Stimulated activated CD4-positive, alpha-beta T cell treated with anti-CD3 and anti-CD28 coated beads, TNF-alpha, amount 100 ng/mL, for 4 hours (primary cell): ENCODE measurements around the gene ABHD16A.
A peak's percentile ranks its signal among the peaks of the same experiment; 100 is the strongest.

ENCODE experiments used
- DNase-seq, 3 experiments: peaks; one replicate each; pipeline ENCODE4 v3.0.0-alpha.2; 2020; ENCODE audit warnings: low read depth in 3 of 3

ABHD16A gene

DNA sequence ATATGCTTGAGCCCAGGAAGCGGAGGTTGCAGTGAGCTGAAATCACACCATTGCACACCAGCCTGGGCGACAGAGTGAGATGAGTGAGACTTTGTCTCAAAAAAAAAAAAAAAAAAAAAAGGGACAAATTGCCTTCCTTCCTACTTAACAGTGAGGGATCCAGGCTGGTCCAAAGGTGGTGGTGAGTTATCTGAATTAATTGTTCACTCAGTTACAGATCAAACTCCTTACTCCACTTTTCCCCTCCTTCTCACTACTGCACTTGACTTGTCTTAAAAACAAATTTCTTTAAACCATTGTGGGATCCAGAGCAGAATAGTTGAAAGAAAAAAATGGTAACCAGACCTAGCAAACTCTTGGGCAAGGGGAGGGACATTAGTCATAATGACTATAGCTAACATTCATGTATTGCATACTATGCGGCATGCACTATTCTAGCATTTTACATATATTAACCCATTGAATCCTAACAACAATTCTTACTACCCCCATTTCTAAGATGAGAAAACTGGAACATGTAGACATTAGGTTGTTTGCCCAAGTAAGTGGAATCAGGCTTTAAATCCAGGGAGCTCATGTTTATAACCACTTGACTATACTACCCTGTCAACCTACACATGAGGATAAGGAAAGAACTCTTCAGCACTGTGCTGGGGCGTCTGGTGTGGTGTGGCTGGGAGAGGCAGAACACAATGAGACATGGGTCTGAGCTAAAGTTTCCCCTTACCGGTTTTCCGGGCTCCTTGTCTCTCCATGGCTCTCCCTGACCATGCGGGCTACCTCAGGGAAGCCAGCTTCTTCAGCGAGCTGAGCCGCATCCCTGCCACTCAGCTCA lies 39.8 kb downstream of the ABHD16A start:
- no peak for DNase-seq

DNA sequence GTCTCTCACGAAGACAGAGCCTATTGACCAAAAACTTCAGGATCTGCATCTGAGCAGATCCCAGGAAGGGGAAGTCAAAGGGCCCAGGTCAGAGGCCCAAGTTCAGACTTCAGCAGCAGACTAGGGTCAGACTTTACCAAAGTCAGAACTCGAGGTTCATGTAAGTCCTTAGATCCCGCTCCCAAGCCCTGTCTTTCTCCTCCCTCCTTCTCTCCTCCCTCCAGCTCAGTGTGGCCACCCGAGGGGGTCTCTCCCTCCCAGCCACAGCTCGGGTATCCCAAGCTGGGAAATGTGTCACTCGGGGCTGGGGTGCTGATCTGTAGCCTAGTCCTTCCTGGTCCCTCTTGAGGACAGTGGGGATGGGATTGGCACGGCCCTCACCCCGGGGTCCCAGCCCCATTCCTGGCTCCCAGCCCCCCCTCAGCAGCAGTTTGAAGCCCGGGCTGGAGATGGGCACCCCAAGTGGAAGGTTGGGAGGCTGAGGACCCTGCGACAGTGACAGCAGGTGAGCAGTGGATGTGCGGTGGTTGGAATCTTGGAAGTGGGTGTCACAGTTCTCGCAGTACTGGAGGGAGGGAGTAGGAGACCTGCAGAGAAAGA lies 40.9 kb downstream of the ABHD16A start:
- DNase-seq = no peak

DNA sequence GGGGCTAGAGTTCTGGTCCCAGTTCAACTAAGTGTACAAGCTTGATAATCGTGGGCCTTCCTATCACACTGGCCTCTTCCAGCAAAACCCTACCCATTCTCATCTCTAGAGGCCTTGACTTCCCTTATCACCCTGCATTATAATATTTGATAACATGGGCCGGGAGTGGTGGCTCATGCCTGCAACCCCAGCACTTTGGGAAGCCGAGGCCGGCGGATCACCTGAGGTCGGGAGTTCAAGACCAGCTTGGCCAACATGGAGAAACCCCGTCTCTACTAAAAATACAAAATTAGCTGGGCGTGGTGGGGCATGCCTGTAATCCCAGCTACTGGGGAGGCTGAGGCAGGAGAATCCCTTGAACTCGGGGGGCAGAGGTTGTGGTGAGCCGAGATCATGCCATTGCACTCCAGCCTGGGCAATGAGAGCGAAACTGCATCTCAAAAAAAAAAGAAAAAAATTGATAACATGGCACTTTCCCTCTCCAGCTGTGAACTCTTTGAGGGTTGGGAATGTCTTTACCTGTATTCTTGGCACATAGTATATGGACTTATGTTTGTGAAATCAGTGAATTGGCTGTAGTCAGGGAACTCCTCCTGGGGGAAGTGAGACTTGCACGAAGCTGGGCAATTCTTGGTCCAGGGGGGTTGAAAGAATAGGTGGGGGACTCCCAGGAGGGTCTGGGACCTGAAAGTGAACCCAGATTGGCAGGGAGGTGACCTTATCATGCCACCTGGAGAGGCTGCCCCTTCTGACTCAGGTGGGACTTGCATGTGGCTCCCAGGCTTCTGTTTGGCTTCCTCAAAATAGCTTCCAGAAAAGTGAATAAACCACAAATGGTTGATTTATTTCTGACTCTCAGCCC lies 41.6 kb downstream of the ABHD16A start:
- DNase-seq = no peak

DNA sequence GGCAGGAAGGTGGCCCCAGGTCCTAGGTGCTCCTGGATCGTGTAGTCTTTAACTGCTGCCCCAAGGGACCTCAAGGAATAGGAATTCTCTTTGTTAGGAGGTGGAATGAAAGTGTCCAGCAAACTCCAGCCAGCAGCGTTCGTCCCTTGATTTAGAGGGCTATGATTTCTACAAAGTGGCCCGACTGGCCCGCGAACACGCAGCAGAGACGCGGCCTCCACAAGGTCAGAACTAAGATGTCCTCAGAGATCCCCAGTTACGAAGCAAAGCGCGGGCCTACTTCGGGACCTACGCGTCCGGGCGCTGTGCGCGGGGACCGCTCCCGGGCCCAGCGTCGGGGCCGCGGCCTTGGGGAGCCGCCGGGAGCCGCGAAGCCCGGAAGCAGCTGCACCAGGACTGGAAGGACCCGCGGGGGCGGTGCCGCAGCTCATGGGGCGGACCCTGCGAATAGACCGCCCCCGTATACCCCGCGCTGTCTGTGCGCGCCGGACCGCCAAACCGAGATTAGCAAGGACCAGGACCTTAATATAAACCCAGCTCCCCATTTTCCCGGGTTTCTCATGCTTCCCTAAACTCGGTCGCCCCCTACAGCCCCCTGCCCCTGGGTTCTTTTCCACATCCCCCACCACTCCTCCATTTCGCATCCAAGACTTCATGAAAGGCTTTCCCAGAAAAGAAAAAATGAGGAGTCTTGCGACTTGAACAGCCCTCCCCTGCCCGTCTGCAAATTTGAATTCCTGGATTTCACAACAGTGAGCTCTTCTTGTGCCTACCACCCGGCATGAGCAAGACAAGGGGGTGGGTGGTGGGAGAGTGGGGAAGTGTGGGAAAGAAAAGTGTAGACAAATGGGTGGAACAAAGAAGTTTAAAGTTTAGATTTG lies 42.5 kb downstream of the ABHD16A start, which contains the start of gene C6orf47:
C6orf47 (minus strand) TSS at position 398 of the 881 bp plus-strand sequence. CDS start 831 bp downstream, outside the sequence.
- DNase-seq = peak; percentile 57 to 65 (median 60)

DNA sequence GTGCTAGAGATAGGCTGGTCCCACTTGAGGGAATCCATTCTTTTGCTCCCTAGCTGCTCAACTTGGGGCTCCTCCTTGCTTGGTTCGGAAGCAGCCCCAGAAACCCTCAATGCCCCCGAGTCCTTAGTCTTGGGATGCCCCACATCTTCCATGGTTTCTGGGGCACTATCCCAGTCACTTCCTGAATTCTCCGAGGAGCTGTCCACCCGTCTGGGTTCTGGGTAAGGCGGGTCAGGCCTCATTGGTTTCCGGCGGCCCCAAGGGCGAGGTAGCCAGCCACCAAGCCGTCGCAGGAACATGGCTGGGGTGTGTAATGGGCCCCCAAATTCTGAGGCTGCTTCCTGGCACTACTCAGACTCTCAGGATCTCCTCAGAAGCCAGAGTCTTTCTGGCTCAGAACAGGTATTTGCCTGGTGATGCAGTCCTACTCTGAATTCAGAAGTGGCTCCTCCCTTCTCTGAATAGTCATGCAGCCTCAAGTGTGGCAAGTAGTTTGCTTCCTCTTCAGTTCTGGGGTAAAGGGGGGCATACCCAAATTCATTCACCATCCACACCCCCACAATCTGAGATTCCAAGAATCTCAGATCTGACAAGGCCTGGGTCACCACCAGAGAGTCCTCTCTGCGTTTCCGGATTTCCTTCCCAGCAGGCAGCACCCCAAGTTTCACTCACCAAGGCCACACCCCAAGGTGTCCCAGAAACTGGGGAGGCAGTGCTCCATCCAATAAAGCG lies 43.3 kb downstream of the ABHD16A start:
- no peak for DNase-seq

DNA sequence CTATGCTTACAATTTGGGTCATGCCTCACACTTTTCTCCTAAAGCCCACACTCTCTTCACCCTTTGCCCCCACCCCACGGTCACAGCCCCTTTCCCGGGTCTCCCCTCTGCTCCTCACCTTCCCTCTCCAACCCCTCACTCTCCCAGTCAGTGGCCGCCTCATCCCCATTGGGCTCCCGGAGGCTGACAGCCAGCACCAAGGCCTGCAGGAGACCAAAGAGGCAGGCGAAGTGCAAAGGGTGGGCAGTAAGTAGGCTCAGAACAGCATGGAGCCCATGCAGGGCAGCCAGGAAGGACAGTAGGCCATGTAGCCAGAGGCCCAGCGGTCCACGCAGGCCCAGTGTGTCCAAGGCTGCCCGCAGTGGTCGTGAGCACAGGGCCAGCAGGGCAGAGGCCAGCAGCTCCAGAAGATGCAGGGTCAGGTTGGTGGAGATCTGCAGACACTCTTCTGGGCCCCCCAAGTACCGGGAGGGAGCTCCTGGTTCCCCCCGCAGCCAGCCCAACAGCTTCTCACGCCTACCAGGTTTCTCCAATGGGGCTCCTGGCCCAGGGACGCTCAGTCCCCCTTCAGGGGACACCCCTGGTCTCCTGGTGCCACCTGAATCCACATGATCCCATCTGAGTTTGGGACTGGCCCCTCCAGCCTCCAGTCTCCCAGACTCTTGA lies 44.0 kb downstream of the ABHD16A start:
- DNase-seq = no peak

DNA sequence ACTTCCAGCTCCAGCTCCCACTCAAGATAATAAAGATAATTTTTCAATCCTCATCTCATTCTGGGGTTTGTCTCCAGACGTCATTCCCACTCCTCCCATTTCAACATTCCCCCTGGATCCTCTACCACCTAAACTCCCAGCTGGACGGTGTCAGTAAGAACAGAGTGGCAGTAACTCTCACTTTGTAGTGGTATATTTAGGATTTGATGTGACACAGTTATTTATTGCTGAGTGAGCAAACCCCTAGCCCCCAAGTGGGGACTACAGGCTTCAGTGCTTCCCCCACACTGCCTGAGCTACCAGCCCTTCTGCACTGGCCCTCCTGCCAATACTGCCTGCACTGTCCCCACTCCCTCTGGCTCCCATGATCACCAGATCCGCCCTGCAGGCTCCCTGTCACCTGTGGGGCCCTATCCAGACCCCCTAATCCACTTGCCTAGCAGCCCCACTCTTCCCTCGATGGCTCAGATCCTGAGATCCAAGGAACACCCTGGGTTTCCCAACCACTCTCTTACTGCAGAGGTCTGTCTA lies 44.9 kb downstream of the ABHD16A start:
- DNase-seq = no peak

DNA sequence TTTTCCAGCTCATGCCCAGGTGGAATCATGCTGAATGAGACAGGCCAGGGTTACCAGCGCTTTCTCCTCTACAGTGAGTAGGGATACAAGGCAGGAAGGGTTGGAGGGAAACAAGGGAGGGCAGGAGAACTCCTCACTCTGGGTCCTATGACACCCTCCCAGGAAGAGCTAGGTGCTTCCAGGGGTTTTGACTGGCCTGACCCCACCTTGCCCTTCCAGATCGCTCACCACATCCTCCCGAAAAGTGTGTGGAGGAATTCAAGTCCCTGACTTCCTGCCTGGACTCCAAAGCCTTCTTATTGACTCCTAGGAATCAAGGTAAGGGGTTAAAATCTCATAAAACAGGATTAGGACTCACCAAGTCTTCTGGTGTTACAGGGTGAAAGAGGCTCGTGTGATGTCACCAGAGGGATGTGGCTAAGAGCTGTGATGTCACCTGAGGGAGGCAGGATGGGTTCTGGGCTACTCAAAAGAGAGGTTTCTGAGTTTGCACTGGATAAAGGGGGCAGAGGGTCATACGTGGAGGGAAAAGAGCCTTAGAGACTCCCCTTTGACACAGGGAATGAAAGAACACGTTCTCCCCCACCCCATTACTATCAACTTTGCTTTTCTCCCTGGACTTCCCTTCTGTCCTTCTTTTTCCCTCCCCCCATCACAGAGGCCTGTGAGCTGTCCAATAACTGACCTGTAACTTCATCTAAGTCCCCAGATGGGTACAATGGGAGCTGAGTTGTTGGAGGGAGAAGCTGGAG lies 45.5 kb downstream of the ABHD16A start:
- no peak for DNase-seq

DNA sequence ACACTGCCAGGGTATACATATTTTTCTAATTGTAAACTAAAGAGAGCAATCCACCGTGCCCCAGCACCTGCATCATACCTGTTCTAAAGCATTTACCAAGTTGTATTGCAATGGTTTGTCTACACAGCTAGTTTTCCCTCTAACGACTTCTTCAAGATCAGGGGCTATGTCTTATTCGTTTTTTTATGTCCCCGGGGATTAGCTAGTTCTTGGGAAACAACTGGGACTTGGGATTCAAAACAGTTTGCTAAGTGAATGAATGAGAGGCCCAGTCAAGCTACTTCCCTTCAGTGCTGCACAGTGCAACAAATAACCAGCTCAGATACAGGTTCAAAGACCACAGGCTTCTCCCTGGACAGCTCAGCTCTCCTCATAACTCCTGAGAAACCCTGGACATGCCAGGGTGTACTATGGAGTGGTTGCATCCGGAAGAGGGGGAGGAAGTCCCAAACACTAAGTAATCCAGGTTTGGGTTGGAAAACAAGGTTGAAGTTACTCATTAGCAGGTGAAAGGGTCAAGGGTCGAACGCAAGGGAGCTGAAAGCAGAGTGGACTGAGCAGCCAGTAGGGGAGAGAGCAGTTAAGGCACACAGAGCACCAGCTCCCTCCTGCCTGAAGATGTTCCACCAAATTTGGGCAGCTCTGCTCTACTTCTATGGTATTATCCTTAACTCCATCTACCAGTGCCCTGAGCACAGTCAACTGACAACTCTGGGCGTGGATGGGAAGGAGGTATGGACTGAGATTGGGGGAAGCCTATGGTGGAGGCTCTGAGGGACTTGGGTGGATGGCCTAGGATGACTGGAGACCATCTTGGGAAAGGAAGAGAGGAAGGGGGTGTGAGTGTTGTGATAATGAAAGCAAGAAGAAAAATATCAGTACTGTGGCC lies 47.5 kb downstream of the ABHD16A start, which contains the start of gene APOM:
APOM (plus strand) TSS at position 546 of the 889 bp plus-strand sequence; CDS start at position 619, 73 bp downstream.
- DNase-seq = no peak

DNA sequence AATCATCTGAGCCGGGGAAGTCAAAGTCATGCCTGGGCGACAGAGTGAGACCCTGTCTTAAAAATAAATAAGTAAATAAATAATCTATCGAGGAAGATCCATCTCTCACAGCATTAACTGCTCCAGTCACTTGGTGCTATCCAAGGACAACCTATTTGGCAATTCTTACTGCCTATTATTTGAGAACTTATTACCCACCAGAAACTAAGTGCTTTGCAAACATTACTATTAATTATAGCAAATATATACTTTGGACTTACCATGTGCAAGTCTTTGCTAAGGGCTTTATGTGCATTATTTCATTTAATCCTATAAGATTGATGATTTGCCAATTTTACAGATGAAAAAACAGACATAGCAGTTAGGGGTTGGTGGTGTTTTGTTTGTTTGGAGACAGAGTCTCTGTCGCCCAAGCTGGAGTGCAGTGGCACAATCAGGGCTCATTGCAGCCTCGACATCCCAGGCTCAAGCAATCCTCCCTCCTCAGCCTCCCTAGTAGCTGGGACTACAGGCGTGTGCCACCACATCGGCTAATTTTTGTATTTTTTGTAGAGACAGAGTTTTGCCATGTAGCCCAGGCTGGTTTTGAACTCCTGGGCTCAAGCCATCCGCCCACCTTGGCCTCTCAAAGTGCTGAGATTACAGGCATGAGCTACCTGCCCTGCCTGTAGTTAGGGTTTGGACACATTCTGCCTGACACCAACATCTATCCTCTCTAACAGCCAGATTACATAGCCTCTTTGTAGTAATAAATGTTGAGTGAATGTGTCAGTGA lies 48.4 kb downstream of the ABHD16A start:
- DNase-seq = no peak

DNA sequence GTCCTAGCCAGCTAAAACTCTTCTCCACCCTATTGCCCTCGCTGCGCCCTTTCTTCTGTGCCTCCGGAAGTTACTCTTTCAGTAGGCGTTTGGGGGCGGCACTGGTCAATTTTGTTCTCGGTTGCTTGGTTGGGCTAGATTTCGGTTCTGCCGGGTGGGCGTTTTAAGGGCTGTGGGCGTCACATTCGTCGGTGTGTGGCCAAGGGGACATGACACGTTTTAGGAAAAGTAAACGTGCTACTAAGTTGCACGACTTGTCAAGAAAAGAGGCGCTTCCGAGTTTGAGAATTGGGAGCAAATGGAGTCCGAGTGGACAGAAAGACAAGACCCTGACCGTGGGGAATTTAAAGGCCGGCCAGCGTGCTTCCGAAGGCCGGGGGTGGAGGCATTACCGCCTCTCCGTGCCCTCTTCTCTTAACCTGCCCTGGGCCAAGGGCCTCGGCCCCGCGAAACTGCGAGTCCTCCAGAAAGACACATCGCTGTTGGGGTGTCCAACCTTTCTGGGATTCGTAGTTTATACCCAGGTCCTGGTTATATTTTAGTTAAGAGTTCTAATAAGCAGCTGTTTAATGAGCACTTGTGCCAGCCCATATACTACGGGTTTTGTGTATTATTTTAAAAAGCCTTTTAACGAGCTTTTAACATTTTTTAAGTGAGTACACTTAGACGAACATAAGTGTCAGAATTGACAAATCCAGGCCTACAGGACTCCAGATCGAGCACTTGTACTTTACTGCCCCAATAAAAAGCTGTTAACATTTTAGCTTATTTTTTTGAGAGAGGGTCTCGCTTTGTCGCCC lies 50.0 kb downstream of the ABHD16A start:
- peak in 2 of 3 experiments; percentile 76 to 80 for DNase-seq

DNA sequence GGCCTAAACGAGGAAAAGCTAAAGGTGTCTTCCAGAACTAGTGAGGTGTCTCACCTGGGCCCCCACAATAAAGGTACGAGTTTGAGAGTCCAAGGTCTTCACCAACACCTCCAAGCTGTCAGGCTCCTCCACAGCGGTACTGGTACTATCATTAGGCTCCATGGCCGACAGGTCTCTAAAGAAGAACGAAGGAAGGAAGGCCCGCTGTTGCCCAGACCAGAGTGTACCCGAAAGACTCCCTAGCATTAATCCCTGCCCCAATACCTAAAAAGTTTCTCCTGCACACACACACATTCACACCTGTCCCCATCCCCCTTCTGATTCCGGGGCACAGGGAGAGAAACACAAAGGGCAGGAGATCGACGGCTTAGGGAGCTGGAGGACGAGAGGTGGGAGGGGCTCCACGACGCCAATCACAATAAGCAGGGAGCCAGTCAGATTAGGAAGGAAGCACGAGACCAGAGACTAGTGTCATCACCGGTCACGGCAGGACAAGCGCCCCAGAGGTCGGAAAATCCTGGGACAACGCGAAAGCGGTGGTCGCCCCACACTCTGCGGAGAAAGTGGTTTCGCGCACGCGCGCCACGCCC lies 51.4 kb downstream of the ABHD16A start:
- no peak for DNase-seq

DNA sequence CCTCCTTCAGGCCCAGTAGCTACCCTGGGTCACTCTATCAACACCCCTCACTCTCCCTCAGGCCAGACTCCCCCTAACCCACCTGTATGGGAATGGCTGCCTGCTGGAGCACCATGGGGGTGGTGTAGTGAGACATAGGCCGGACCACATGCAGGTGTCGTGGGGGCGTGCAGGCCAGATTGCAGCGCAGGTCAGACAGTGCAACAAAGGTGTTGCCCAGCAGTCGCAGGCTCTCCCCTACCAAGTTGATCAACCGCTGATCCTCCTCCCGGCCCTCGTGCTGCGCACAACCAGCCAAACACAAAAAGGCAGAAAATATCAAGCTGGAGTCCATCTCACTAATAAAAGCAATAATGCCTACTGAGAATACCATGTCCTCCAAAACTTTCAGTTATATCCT lies 57.8 kb downstream of the ABHD16A start:
- DNase-seq = no peak

DNA sequence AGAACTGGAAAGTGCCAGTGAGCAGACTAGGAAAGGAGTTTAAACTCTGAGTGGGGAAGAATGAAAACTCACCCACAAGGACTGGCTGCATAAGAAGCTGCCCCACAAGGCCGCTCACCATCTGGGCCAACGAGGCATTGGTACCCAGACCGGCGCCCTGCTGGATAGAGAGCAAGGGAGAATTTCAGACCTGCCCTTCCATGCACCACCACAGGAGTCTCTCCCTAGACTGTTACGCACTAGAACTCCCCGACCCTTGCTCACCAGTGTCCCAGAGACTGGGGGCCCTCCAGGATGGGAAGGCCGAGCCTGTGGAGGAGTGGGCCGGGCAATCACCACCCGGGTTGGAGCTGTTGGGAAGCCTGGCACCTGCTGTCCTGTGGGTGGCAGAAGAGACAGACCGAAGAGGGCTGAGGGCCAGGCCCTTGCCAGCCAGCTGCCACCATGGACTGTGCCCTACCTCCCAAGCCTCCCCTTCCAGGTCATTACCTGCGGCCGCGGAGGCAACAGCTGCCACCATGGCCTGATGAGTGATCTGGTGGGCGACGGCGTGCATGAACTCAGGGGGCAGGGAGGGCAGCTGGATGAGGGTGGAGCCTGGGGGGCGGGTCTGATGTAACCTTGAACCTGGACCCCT lies 59.2 kb downstream of the ABHD16A start:
- DNase-seq = no peak

DNA sequence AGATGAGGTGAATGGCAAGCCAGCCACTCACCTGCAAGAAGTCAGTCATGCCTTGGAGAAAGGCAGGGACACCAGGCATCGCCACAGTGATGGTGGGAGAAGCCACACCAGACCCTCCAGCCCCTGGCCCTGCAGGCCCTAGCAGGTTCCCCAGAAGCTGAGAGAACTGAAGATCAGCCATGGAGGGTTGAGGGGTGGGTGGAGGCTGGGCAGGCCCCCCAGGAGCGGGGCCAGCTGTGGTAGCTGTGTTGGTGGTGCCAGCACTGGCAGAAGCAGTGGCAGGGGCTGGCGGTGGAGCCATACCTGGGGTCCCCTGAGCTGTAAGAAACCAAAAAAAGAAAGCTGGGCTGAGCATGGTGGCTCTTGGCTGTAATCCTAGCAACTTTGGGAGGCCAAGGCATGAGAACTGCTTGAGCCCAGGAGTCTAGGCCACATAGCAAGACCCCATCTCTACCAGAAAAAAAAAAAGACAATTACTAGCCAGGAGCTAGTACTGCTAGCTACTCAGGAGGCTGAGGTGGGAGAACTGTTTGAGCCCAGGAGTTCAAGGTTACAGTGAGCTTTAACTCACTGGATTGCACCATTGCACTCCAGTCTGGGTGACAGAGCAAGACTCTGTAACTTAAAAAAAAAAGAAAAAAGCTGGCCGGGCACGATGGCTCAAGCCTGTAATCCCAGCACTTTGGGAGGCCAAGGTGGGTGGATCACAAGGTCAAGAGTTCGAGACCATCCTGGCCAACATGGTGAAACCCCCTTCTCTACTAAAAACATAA lies 60.1 kb downstream of the ABHD16A start:
- no peak for DNase-seq
